Mesothelial cell of epicardium (in vitro differentiated cells): ENCODE measurements around the gene PAX6. TPM values are rescaled to one million over a fixed set of nuclear protein-coding genes. Genes with fewer than 3 reads are reported as not detected.

Experiments used
- DNase-seq, 2 experiments: peaks; one replicate each; pipeline ENCODE4 v3.0.0; 2021; ENCODE audit warnings: low spot score in 2 of 2; ENCODE audit not compliant: unreplicated experiment in 2 of 2
- H3K27ac Mint-ChIP-seq: 2 replicates; pipeline ENCODE4 v1.8.0; 2021; ENCODE audit warnings: mixed read lengths
- H3K27me3 Mint-ChIP-seq: 2 replicates; pipeline ENCODE4 v1.8.0; 2021; ENCODE audit warnings: low read depth, mixed read lengths
- H3K36me3 Mint-ChIP-seq: 2 replicates; pipeline ENCODE4 v1.8.0; 2021; ENCODE audit warnings: mixed read lengths
- H3K4me1 Mint-ChIP-seq: 2 replicates; pipeline ENCODE4 v1.8.0; 2021; ENCODE audit warnings: mixed read lengths
- H3K4me3 Mint-ChIP-seq: 2 replicates; pipeline ENCODE4 v1.8.0; 2021; ENCODE audit warnings: mild to moderate bottlenecking, moderate library complexity, mixed read lengths
- H3K9me3 Mint-ChIP-seq: 2 replicates; pipeline ENCODE4 v1.8.0; 2021; ENCODE audit warnings: mixed read lengths
- CTCF ChIP-seq: fragments of 200-600 bp; sonication (generic); IDR thresholded peaks from one replicate; pipeline ENCODE4 v1.5.0; 2021; ENCODE audit warnings: antibody characterized with exemption; ENCODE audit not compliant: unreplicated experiment
- total RNA-seq: library from RNA; stranded (reverse); gene quantifications from 3 replicates; pipeline ENCODE4 v1.2.1, GENCODE V29; 2021

PAX6 gene
- total RNA-seq, 1 donor from 2014 or later: not detected

- no peaks in the 10 kb centered on the region for H3K36me3 Mint-ChIP-seq
- H3K4me3 Mint-ChIP-seq: no peak overlapping the region
- no peaks in the 10 kb centered on the region for H3K9me3 Mint-ChIP-seq
- DNase-seq: no peak
- H3K4me1 Mint-ChIP-seq: peaks cover 30% of the 10 kb centered on the region
- peaks cover 97% of the 10 kb centered on the region for H3K27me3 Mint-ChIP-seq
- no peak overlapping the region for H3K27ac Mint-ChIP-seq
- TF ChIP-seq CTCF: no peak
Observed at GRCh38 chr11:31802609-31802989, 8.5 kb downstream of the PAX6 start.

GRCh38 chr11:31802000-31802551 lies 9.0 kb downstream of the PAX6 start:
- H3K36me3 Mint-ChIP-seq: no peaks in the 10 kb centered on the region
- peaks cover 97% of the 10 kb centered on the region for H3K27me3 Mint-ChIP-seq
- TF ChIP-seq CTCF: no peak
- H3K27ac Mint-ChIP-seq: no peak overlapping the region
- H3K9me3 Mint-ChIP-seq: no peaks in the 10 kb centered on the region
- no peak for DNase-seq
- no peak overlapping the region for H3K4me3 Mint-ChIP-seq
- peaks cover 32% of the 10 kb centered on the region for H3K4me1 Mint-ChIP-seq

GRCh38 chr11:31801298-31801702 lies 9.8 kb downstream of the PAX6 start:
- H3K27me3 Mint-ChIP-seq: peaks cover 97% of the 10 kb centered on the region
- H3K4me3 Mint-ChIP-seq: no peak overlapping the region
- TF ChIP-seq CTCF: no peak
- peaks cover 35% of the 10 kb centered on the region for H3K4me1 Mint-ChIP-seq
- no peaks in the 10 kb centered on the region for H3K36me3 Mint-ChIP-seq
- DNase-seq: no peak
- no peak overlapping the region for H3K27ac Mint-ChIP-seq
- H3K9me3 Mint-ChIP-seq: no peaks in the 10 kb centered on the region

GRCh38 chr11:31800398-31801265 lies 10.5 kb downstream of the PAX6 start:
- no peak for DNase-seq
- Mint-ChIP-seq H3K4me1 (peaks cover 35% of the 10 kb centered on the region), H3K4me3 (no peak overlapping the region), H3K9me3 (no peaks in the 10 kb centered on the region), H3K27me3 (peaks cover 98% of the 10 kb centered on the region), H3K36me3 (no peaks in the 10 kb centered on the region), H3K27ac (no peak overlapping the region)
- TF ChIP-seq CTCF: no peak

- Mint-ChIP-seq H3K27me3 (peaks cover 98% of the 10 kb centered on the region), H3K27ac (no peak overlapping the region), H3K4me1 (peaks cover 33% of the 10 kb centered on the region), H3K4me3 (no peak overlapping the region), H3K9me3 (no peaks in the 10 kb centered on the region), H3K36me3 (no peaks in the 10 kb centered on the region)
- TF ChIP-seq CTCF: no peak
- no peak for DNase-seq
Observed at GRCh38 chr11:31799435-31800397, 11.4 kb downstream of the PAX6 start.
